ENCODE results near the gene ZC3H7A.
"Not testable (repeated sequence)": the region's sequence is repeated elsewhere in the genome, so short reads cannot be mapped to it uniquely, and the experiment has no call there.

- TF ChIP-seq POLR2AphosphoS5, CTCF, POLR2A (IDR thresholded peaks at IDR 0.05): not testable (repeated sequence)
These were observed 21.9 kb upstream of the ZC3H7A start for GRCh38 chr16:11818970-11819369.

All from stomach (tissue), 4 donors.